ENCODE results near the gene DCP1A. TPM values are rescaled to one million over a fixed set of nuclear protein-coding genes. Genes with fewer than 3 reads are reported as not detected.
"Not testable (repeated sequence)": the region's sequence is repeated elsewhere in the genome, so short reads cannot be mapped to it uniquely, and the experiment has no call there.

The DCP1A gene
- total and polyA plus RNA-seq, 2 experiments from 2014 or later = 34.3 to 67.0 TPM

DNA sequence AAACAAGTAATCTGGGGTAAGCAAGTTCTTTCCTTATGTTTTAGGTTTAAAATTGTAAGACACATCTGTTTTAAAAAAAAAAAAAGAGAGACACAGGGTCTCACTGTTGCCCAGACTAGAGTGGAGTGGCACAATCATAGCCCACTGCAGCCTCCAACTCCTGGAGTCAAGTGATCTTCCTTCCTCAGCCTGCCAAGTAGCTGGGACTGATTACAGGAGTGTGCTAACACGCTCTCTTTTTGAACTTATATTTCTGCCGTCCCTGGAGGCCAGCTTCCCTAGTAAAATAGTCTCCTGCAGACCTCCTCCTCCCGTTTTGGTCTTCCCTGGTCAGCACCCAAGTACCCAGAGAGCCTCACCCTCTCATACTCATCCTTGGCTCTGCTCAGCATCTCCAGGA is 35.5 kb downstream of the DCP1A start:
- Histone ChIP-seq H3K9me3 (ENCODE audit: low read depth) (no peaks in the 10 kb centered on the region), H3K4me1 (ENCODE audit: low read depth) (no peaks in the 10 kb centered on the region), H3K4me3 (no peak overlapping the region), H3K27me3 (no peaks in the 10 kb centered on the region), H3K36me3 (peaks cover 54% of the 10 kb centered on the region), H3K27ac (peak overlapping the region; percentile 56)
- TF ChIP-seq, protein P1, sequence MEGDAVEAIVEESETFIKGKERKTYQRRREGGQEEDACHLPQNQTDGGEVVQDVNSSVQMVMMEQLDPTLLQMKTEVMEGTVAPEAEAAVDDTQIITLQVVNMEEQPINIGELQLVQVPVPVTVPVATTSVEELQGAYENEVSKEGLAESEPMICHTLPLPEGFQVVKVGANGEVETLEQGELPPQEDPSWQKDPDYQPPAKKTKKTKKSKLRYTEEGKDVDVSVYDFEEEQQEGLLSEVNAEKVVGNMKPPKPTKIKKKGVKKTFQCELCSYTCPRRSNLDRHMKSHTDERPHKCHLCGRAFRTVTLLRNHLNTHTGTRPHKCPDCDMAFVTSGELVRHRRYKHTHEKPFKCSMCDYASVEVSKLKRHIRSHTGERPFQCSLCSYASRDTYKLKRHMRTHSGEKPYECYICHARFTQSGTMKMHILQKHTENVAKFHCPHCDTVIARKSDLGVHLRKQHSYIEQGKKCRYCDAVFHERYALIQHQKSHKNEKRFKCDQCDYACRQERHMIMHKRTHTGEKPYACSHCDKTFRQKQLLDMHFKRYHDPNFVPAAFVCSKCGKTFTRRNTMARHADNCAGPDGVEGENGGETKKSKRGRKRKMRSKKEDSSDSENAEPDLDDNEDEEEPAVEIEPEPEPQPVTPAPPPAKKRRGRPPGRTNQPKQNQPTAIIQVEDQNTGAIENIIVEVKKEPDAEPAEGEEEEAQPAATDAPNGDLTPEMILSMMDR (IDR thresholded peaks at IDR 0.05; ENCODE audit: low read depth, low read length) = no peak
- DNase-seq (ENCODE audit: low read depth in 1 of 2, low spot score in 1 of 2) = no peak

DNA sequence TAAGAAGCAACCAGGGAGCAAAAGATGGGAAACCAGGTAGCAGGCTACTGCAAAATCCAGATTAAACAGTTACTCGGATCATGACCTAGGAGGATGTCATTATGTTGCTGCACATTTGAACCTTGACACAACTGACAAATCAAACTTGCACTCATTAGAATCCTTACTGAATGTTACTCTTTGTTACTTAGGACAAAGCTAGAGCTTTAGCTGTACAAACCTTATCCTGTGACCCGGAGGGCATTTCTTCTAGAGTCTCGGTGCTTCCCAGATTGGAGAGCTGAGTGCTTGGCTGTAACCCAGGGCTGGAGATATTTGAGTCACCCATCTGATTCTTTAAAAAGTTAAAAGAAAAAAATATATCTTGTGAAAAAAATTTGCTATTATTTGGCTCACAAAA is 43.4 kb downstream of the DCP1A start:
- Histone ChIP-seq H3K4me3 (no peak overlapping the region), H3K27ac (peak overlapping the region; percentile 73), H3K27me3 (no peaks in the 10 kb centered on the region), H3K9me3 (ENCODE audit: low read depth) (no peaks in the 10 kb centered on the region), H3K36me3 (peaks cover 51% of the 10 kb centered on the region), H3K4me1 (ENCODE audit: low read depth) (no peaks in the 10 kb centered on the region)
- peak in 1 of 2 donors; percentile 22 for DNase-seq (ENCODE audit: low read depth in 1 of 2, low spot score in 1 of 2)
- TF ChIP-seq, protein P1 (IDR thresholded peaks at IDR 0.05; ENCODE audit: low read depth, low read length) = no peak

GRCh38 chr3:53303549-53303948 is 43.8 kb downstream of the DCP1A start:
- no peak for DNase-seq (ENCODE audit: low read depth in 1 of 2, low spot score in 1 of 2)
- no peaks in the 10 kb centered on the region for H3K27me3 ChIP-seq
- H3K36me3 ChIP-seq = peaks cover 51% of the 10 kb centered on the region
- peak overlapping the region; percentile 73 for H3K27ac ChIP-seq
- no peak overlapping the region for H3K4me3 ChIP-seq
- H3K4me1 ChIP-seq (ENCODE audit: low read depth) = no peaks in the 10 kb centered on the region
- no peaks in the 10 kb centered on the region for H3K9me3 ChIP-seq (ENCODE audit: low read depth)
- TF ChIP-seq, protein P1 (IDR thresholded peaks at IDR 0.05; ENCODE audit: low read depth, low read length) = no peak

DNA sequence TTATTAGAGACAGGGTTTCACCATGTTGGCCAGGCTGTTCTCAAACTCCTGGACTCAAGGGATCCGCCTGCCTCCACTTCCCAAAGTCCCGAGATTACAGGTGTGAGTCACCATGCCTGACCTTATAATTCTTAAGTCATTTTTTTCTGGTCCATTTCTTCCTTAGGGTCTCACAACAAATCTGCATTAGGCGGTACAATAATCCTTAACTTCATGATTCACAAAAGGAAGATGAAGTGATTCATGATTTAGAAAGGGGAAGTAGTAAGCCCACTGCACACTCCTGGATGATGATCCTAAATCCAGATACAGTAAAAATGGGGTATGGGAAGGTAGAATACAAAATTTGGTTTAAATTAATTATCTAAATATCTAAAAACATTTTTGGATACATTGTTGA is 46.5 kb downstream of the DCP1A start:
- Histone ChIP-seq H3K4me3 (no peak overlapping the region), H3K27me3 (no peaks in the 10 kb centered on the region), H3K9me3 (ENCODE audit: low read depth) (no peaks in the 10 kb centered on the region), H3K27ac (peak overlapping the region; percentile 60), H3K4me1 (ENCODE audit: low read depth) (no peaks in the 10 kb centered on the region), H3K36me3 (peaks cover 45% of the 10 kb centered on the region)
- DNase-seq (ENCODE audit: low read depth in 1 of 2, low spot score in 1 of 2) = no peak
- TF ChIP-seq, protein P1 (IDR thresholded peaks at IDR 0.05; ENCODE audit: low read depth, low read length) = no peak

- not testable (repeated sequence) for H3K27me3 ChIP-seq; H3K4me3 ChIP-seq; H3K9me3 ChIP-seq (ENCODE audit: low read depth); H3K4me1 ChIP-seq (ENCODE audit: low read depth)
- TF ChIP-seq, protein P1 (IDR thresholded peaks at IDR 0.05; ENCODE audit: low read depth, low read length) = peak; percentile 84
- H3K27ac ChIP-seq = peak overlapping the region; percentile 37
- peak; percentile 67 to 73 for DNase-seq (ENCODE audit: low read depth in 1 of 2, low spot score in 1 of 2)
- peaks cover 40% of the 10 kb centered on the region for H3K36me3 ChIP-seq
Observed at GRCh38 chr3:53299611-53300023, 47.7 kb downstream of the DCP1A start.

- Histone ChIP-seq H3K4me3 (no peak overlapping the region), H3K36me3 (peaks cover 20% of the 10 kb centered on the region), H3K27ac (peak overlapping the region; percentile 34), H3K9me3 (ENCODE audit: low read depth) (no peaks in the 10 kb centered on the region), H3K4me1 (ENCODE audit: low read depth) (no peaks in the 10 kb centered on the region), H3K27me3 (no peaks in the 10 kb centered on the region)
- TF ChIP-seq, protein P1 (IDR thresholded peaks at IDR 0.05; ENCODE audit: low read depth, low read length) = no peak
- DNase-seq (ENCODE audit: low read depth in 1 of 2, low spot score in 1 of 2) = no peak
Observed at GRCh38 chr3:53295410-53295809, 51.9 kb downstream of the DCP1A start.
